GM23248 (cell line): Measurements from ENCODE around the gene ANO5. TPM values are rescaled to one million over a fixed set of nuclear protein-coding genes. Genes with fewer than 3 reads are reported as not detected.

Experiments used
- DNase-seq: peaks from one replicate; pipeline ENCODE4 v3.0.0-alpha.2; 2015
- H2AFZ ChIP-seq: fragments of 200-600 bp; sonication (generic); 2 replicates; pipeline ENCODE4 v1.6.1; 2016; ENCODE audit warnings: antibody characterized with exemption
- H3F3A ChIP-seq: fragments of 200-600 bp; sonication (generic); 2 replicates; pipeline ENCODE4 v1.6.1; 2016; ENCODE audit warnings: mild to moderate bottlenecking, antibody characterized with exemption, mixed run types; ENCODE audit not compliant: insufficient read depth
- H3K27ac ChIP-seq: fragments of 200-600 bp; sonication (generic); 2 replicates; pipeline ENCODE4 v1.5.1; 2016; ENCODE audit warnings: mild to moderate bottlenecking
- H3K27me3 ChIP-seq: fragments of 200-600 bp; sonication (generic); replicated peaks from 2 replicates; pipeline ENCODE4 v1.6.1; 2016; ENCODE audit warnings: mild to moderate bottlenecking; ENCODE audit not compliant: insufficient read depth
- H3K36me3 ChIP-seq: fragments of 200-600 bp; sonication (generic); 2 replicates; pipeline ENCODE4 v1.6.1; 2016; ENCODE audit warnings: low read depth, mild to moderate bottlenecking
- H3K4me1 ChIP-seq: fragments of 200-600 bp; sonication (generic); 2 replicates; pipeline ENCODE4 v1.6.1; 2016; ENCODE audit warnings: mild to moderate bottlenecking; ENCODE audit not compliant: insufficient read depth
- H3K4me2 ChIP-seq: fragments of 200-600 bp; sonication (generic); one replicate; pipeline ENCODE4 v1.6.1; 2016; ENCODE audit warnings: mild to moderate bottlenecking; ENCODE audit not compliant: unreplicated experiment
- H3K4me3 ChIP-seq: fragments of 200-600 bp; sonication (generic); 2 replicates; pipeline ENCODE4 v1.5.1; 2016; ENCODE audit warnings: mild to moderate bottlenecking
- H3K79me2 ChIP-seq: fragments of 200-600 bp; sonication (generic); 2 replicates; pipeline ENCODE4 v1.6.1; 2016; ENCODE audit warnings: mild to moderate bottlenecking; ENCODE audit not compliant: insufficient read depth
- H3K9ac ChIP-seq: fragments of 200-600 bp; sonication (generic); 2 replicates; pipeline ENCODE4 v1.6.1; 2016; ENCODE audit warnings: mild to moderate bottlenecking
- H3K9me2 ChIP-seq: fragments of 200-600 bp; sonication (generic); 2 replicates; pipeline ENCODE4 v1.6.1; 2016; ENCODE audit warnings: mixed run types, mild to moderate bottlenecking, moderate library complexity; ENCODE audit not compliant: insufficient read depth
- H3K9me3 ChIP-seq: fragments of 200-600 bp; sonication (generic); one replicate; pipeline ENCODE4 v1.6.1; 2017; ENCODE audit warnings: low read depth
- H4K20me1 ChIP-seq: fragments of 200-600 bp; sonication (generic); 2 replicates; pipeline ENCODE4 v1.6.0; 2016; ENCODE audit not compliant: insufficient read depth
- EZH2 ChIP-seq: fragments of 200-600 bp; sonication (generic); IDR thresholded peaks from 2 replicates; pipeline ENCODE4 v1.6.1; 2018; ENCODE audit warnings: antibody characterized with exemption, mild to moderate bottlenecking; ENCODE audit not compliant: insufficient read depth, poor library complexity, severe bottlenecking
- EZH2phosphoT487 ChIP-seq: fragments of 200-600 bp; sonication (generic); IDR thresholded peaks from 2 replicates; pipeline ENCODE4 v1.6.1; 2018; ENCODE audit warnings: antibody characterized with exemption, moderate library complexity, mild to moderate bottlenecking, low read depth; ENCODE audit not compliant: insufficient read depth
- WGBS, 2 experiments: methylation state at CpG; one replicate each; pipeline ENCODE4 v1.1.6; 2015 to 2017; ENCODE audit warnings: low lambda C conversion rate in 2 of 2, low coverage in 1 of 2; ENCODE audit errors: missing lambda C conversion rate in 2 of 2; 5-methylcytosine and 5-hydroxymethylcytosine counted together
- in situ Hi-C: fragments of 300-500 bp; cut with MboI; formaldehyde crosslinking; loops from 2 replicates; pipeline ENCODE4 v1.15.0; 2020
- polyA plus RNA-seq: library from polyadenylated mRNA; unstranded; fragments of >200 nt; fragmentation: Nextera tagmentation; extraction: Ambion mirVana; gene quantifications from 2 replicates; pipeline ENCODE4 v1.2.1, GENCODE V29; 2016
- total RNA-seq: library from RNA; depleted of rRNA; stranded (reverse); fragments of >200 nt; shearing (Covaris generic); gene quantifications from 2 replicates; pipeline ENCODE4 v1.2.3, GENCODE V29; 2014; rRNA removed

Gene ANO5, protein sequence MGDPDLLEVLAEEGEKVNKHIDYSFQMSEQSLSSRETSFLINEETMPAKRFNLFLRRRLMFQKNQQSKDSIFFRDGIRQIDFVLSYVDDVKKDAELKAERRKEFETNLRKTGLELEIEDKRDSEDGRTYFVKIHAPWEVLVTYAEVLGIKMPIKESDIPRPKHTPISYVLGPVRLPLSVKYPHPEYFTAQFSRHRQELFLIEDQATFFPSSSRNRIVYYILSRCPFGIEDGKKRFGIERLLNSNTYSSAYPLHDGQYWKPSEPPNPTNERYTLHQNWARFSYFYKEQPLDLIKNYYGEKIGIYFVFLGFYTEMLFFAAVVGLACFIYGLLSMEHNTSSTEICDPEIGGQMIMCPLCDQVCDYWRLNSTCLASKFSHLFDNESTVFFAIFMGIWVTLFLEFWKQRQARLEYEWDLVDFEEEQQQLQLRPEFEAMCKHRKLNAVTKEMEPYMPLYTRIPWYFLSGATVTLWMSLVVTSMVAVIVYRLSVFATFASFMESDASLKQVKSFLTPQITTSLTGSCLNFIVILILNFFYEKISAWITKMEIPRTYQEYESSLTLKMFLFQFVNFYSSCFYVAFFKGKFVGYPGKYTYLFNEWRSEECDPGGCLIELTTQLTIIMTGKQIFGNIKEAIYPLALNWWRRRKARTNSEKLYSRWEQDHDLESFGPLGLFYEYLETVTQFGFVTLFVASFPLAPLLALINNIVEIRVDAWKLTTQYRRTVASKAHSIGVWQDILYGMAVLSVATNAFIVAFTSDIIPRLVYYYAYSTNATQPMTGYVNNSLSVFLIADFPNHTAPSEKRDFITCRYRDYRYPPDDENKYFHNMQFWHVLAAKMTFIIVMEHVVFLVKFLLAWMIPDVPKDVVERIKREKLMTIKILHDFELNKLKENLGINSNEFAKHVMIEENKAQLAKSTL
- total RNA-seq (not detected in 2 replicates), polyA plus RNA-seq (not detected in 2 replicates)

- H3F3A ChIP-seq = no peaks in the 10 kb centered on the region
- 6 to 10% methylated on average over 33 to 56 of the region's 56 CpGs for WGBS, 2 experiments
- TF ChIP-seq EZH2 = no peak
- TF ChIP-seq EZH2phosphoT487 = no peak
- H3K27ac ChIP-seq = no peak within 1 kb of the TSS
- H3K4me2 ChIP-seq = peak within 1 kb of the TSS; percentile 57
- no peaks in the 10 kb centered on the region for H3K9me2 ChIP-seq
- 0 out of 2 replicates have a peak within 1 kb of the TSS, but pooled peaks have one; percentile 33 for H2AFZ ChIP-seq
- H3K4me1 ChIP-seq = no peaks in the 10 kb centered on the region
- DNase-seq = peak; percentile 7
- H3K36me3 ChIP-seq = no peaks in the 10 kb centered on the region
- no peaks in the 10 kb centered on the region for H3K9me3 ChIP-seq
- peak within 1 kb of the TSS; percentile 43; the same call in 1 of the 2 replicates for H3K4me3 ChIP-seq
- H3K9ac ChIP-seq = no peak within 1 kb of the TSS
- H4K20me1 ChIP-seq = no peaks in the 10 kb centered on the region
- H3K27me3 ChIP-seq = peaks cover 28% of the 10 kb centered on the region; the same call in 1 of the 2 replicates
- H3K79me2 ChIP-seq = no peaks in the 10 kb centered on the region
- in situ Hi-C loops = no loop called here
These were observed at the start of gene ANO5 for GRCh38 chr11:22192642-22193347. Gene ANO5 (plus strand): TSS chr11:22193085. CDS start chr11:22193493, 408 bp downstream.

- Histone ChIP-seq H3K9me2 (no peaks in the 10 kb centered on the region), H3F3A (no peaks in the 10 kb centered on the region), H3K79me2 (no peaks in the 10 kb centered on the region), H3K27me3 (no peaks in the 10 kb centered on the region), H2AFZ (no peak overlapping the region), H3K4me3 (no peak overlapping the region), H3K36me3 (no peaks in the 10 kb centered on the region), H3K4me1 (no peaks in the 10 kb centered on the region), H3K4me2 (no peak overlapping the region), H3K9ac (no peak overlapping the region), H3K27ac (no peak overlapping the region), H3K9me3 (no peaks in the 10 kb centered on the region), H4K20me1 (no peaks in the 10 kb centered on the region)
- 50 to 52% methylated on average over 4 of the region's 4 CpGs for WGBS, 2 experiments
- in situ Hi-C loops = no loop called here
- no peak for TF ChIP-seq EZH2
- no peak for TF ChIP-seq EZH2phosphoT487
- DNase-seq = no peak
These were observed 41.2 kb upstream of the ANO5 start for GRCh38 chr11:22151649-22152197.

DNA sequence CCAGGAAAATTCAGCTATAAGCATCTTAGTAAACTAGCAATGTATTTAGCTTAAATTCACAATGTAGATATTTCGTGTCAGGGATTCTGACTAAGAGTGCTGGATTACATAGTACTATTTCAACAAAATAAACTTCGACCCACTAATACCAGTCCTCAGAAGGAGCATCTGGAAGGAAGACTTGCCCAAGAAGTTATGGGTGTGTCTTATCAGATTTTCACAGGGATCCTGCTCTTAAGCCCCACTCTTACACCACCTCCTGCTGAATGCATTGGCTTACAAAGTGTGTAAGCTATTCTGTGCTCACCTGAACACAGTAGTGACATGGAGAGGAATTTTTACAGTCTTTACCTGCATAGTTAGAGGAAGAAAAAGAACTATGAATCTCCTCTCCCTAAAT lies 35.4 kb upstream of the ANO5 start:
- Histone ChIP-seq H2AFZ (no peak overlapping the region), H3K9me2 (no peaks in the 10 kb centered on the region), H3K4me3 (no peak overlapping the region), H3K9ac (no peak overlapping the region), H3F3A (no peaks in the 10 kb centered on the region), H3K79me2 (no peaks in the 10 kb centered on the region), H3K4me1 (no peaks in the 10 kb centered on the region), H4K20me1 (no peaks in the 10 kb centered on the region), H3K4me2 (no peak overlapping the region), H3K27me3 (no peaks in the 10 kb centered on the region), H3K27ac (no peak overlapping the region), H3K36me3 (no peaks in the 10 kb centered on the region), H3K9me3 (no peaks in the 10 kb centered on the region)
- TF ChIP-seq EZH2phosphoT487 (no peak), EZH2 (no peak)
- no peak for DNase-seq
- WGBS, 2 experiments = 5 to 10% methylated on average over 2 of the region's 2 CpGs
- in situ Hi-C loops = no loop called here

DNA sequence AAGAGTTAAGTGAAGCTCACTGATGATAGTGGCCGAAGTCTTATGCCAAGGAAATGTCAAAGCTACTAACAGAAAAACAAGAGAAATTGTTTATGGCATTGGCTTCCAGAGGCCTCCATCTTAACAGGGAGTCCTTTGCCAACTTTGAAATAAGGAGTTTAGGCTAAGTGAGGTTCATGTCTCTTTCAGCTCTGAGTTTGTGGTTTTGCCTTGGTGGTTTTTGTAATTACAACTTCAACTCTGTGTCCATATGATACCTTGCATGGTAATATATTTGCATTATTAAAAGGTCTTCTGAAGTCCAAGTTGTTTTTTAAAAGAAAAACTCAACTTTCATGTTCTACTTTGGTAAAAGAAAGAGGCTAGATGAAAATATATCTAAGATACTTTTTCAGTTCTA lies 31.4 kb upstream of the ANO5 start:
- Histone ChIP-seq H3K27me3 (no peaks in the 10 kb centered on the region), H3K79me2 (no peaks in the 10 kb centered on the region), H3K9me2 (no peaks in the 10 kb centered on the region), H3K27ac (no peak overlapping the region), H3K9ac (no peak overlapping the region), H3F3A (no peaks in the 10 kb centered on the region), H3K4me2 (no peak overlapping the region), H2AFZ (no peak overlapping the region), H4K20me1 (no peaks in the 10 kb centered on the region), H3K4me3 (no peak overlapping the region), H3K36me3 (no peaks in the 10 kb centered on the region), H3K4me1 (no peaks in the 10 kb centered on the region), H3K9me3 (no peaks in the 10 kb centered on the region)
- 0 to 11% methylated on average over 1 of the region's 1 CpG for WGBS, 2 experiments
- DNase-seq = no peak
- in situ Hi-C loops = no loop called here
- no peak for TF ChIP-seq EZH2
- no peak for TF ChIP-seq EZH2phosphoT487
